NB4 (cell line): ENCODE data around the gene ATP11A.

Source experiments
- DNase-seq: peaks from one replicate; pipeline ENCODE4 v3.0.0; 2010; ENCODE audit warnings: low read depth
- H3K4me3 ChIP-seq: one replicate; pipeline ENCODE4 v1.5.1; 2011; ENCODE audit warnings: mild to moderate bottlenecking, low read depth, low read length, moderate library complexity
- CTCF ChIP-seq: IDR thresholded peaks from one replicate; pipeline ENCODE4 v1.5.1; 2012; ENCODE audit warnings: low read depth, low read length
- MYC ChIP-seq: IDR thresholded peaks from 2 replicates; pipeline ENCODE4 v1.6.1; 2011; ENCODE audit warnings: low read depth, low read length
- POLR2A ChIP-seq: IDR thresholded peaks from 2 replicates; pipeline ENCODE4 v1.6.1; 2011; ENCODE audit warnings: mild to moderate bottlenecking; ENCODE audit not compliant: insufficient read length; ENCODE audit errors: extremely low read depth
- TF ChIP-seq, protein P1 (sequence below): IDR thresholded peaks from 2 replicates; pipeline ENCODE4 v1.6.1; 2011; ENCODE audit warnings: low read depth, low read length

ATP11A gene

DNA sequence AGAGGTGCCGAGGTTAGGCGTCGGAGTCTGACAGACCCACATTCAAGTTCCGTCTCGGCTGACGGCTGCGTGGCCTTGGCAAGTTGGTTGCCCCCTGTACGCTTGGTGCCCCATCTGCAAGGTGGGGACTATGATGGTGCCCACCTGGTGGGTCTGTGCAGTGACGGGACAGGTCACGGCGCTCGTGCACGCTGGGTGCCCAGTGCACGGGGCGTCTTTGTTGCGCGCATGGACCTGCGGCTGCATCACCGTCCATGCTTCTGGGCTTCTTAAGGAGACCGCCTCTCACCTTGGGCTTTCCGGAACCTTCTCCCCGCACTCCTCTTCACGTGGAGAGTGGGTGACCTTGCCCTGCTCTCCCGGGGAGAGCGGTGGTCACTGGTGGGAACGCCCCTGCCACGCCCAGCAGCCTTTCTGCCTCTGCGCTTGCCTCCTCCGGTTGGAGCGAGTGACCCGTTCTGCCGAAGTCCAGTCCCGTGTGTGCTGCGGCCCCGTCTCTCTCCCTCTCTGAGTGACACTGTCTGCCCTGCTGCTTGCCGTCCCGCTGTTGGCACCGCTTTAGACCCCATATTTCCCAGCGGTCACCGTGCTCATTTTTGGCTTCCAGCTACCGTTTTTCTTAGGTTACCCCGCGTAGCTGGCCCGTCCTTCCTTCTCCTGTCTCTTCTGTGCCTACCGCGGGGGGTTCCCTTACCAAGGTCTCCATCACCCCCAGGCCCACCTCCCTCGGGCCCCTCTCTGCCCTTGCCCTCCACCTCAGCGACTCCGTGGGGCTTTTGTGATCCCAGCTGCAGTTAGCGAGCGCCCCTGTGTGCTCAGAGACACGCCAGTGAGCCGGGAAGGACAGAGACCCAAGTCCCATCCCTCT, 6.4 kb downstream of the ATP11A start:
- no peak for DNase-seq
- TF ChIP-seq POLR2A (no peak), CTCF (no peak), MYC (no peak)
- TF ChIP-seq, protein P1, sequence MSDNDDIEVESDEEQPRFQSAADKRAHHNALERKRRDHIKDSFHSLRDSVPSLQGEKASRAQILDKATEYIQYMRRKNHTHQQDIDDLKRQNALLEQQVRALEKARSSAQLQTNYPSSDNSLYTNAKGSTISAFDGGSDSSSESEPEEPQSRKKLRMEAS: no peak
- H3K4me3 ChIP-seq: no peak overlapping the region

GRCh38 chr13:112696869-112697465, 7.1 kb downstream of the ATP11A start:
- TF ChIP-seq MYC (no peak), CTCF (no peak), POLR2A (no peak)
- TF ChIP-seq, protein P1: no peak

DNA sequence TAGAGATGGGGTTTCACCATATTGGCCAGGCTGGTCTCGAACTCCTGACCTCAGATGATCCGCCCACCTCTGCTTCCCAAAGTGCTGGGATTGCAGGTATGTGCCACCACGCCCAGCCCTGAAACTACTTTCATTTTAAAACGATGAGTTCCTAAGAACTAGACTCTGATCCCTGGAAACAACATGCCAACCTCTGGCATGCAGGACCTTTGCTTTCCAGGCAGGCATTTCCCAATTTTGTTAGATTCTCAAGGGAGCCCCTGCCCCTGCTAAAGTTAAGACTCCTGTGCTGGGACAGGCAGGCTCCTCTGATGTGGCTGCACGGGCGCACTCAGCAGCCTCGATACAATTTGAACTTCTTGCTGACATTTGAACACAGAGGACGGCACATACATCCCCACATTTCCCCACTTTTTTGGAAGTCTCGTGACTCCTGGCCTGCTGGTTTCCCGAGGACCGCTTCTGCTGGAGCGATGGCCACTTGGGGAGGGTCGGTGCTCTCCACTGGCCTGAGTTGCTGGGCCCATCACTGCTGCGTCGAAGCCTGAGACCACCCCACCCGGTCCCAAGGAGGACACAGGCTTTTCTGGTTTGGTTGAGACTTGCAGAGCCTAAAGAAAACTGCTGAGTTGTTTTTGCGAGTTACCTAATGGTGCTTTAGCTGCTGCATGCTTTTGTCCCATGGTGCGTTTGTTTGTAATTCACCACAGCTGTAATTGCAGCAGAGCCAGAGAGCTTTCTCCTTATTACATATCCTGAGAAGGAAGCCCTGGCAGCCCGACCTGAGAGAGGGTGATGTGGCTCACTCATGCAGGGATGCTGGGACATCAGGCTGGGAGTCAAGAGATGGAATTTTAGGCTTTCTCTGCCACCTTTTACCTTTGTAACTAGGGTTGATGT, 8.2 kb downstream of the ATP11A start:
- DNase-seq: no peak
- H3K4me3 ChIP-seq: no peak overlapping the region
- TF ChIP-seq MYC: no peak
- no peak for TF ChIP-seq POLR2A
- TF ChIP-seq, protein P1: no peak
- no peak for TF ChIP-seq CTCF

More at GRCh38 chr13:112696869-112697465, 7.1 kb downstream of the ATP11A start:
- no peak for DNase-seq
- no peak overlapping the region for H3K4me3 ChIP-seq

DNA sequence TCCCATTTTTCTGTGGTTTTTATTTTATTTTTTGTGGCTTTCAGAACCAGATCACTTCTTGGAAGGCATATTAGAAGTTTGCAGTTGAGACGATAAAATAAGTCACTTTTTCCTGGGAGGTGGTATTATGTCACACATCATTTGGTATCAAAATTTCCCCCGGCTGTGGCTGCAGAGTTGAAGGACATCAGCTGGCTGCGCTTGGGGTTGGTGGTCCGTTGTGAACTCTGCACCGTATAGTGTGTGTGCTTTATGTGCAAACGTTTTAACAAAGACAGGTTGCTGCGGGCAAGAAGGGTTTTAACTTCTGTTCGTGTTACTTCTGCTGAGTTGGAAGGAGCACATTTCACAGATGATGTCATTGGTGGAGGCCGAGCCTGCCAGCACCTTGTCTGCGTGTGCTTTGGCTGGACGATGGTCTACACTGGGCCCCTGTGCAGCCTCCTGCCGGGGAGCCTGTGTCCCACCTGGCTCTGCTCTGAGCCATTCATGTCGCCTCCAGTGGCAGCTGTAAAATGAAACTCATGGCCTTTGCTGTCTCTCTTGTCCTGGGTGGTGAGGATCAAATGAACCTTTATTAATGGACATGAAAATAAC, 9.6 kb downstream of the ATP11A start:
- no peak for TF ChIP-seq MYC
- no peak for TF ChIP-seq CTCF
- no peak for TF ChIP-seq POLR2A
- TF ChIP-seq, protein P1: no peak
- no peak overlapping the region for H3K4me3 ChIP-seq
- DNase-seq: no peak

- DNase-seq: no peak
These were observed 10.6 kb downstream of the ATP11A start for GRCh38 chr13:112700291-112701060.

More at GRCh38 chr13:112700291-112701060, 10.6 kb downstream of the ATP11A start:
- H3K4me3 ChIP-seq: no peak overlapping the region
- TF ChIP-seq CTCF (no peak), MYC (no peak)
- TF ChIP-seq, protein P1: no peak
